GM19023 (cell line): ENCODE results near the gene PHLPP1.

Experiments
- ATAC-seq: cut with Tn5 transposase; IDR thresholded peaks from one replicate; pipeline ENCODE4 v1.9.1; 2021; ENCODE audit warnings: mild to moderate bottlenecking, moderate library complexity; ENCODE audit not compliant: unreplicated experiment

PHLPP1 gene

GRCh38 chr18:62999392-62999791 lies 284.1 kb downstream of the PHLPP1 start:
- ATAC-seq = no peak

- no peak for ATAC-seq
Observed at GRCh38 chr18:62999921-63000320, 284.6 kb downstream of the PHLPP1 start.

GRCh38 chr18:63000839-63001238 lies 285.5 kb downstream of the PHLPP1 start:
- no peak for ATAC-seq

GRCh38 chr18:63001861-63002260 lies 286.5 kb downstream of the PHLPP1 start:
- ATAC-seq = no peak

- ATAC-seq = no peak
Observed at GRCh38 chr18:63002305-63002704, 287.0 kb downstream of the PHLPP1 start.

GRCh38 chr18:63002803-63003445 lies 287.6 kb downstream of the PHLPP1 start:
- no peak for ATAC-seq

GRCh38 chr18:63003899-63004298 lies 288.6 kb downstream of the PHLPP1 start:
- ATAC-seq = no peak

GRCh38 chr18:63004466-63005089 lies 289.2 kb downstream of the PHLPP1 start:
- no peak for ATAC-seq

- ATAC-seq = no peak
Observed at GRCh38 chr18:63005306-63005705, 290.0 kb downstream of the PHLPP1 start.

GRCh38 chr18:63007231-63007630 lies 291.9 kb downstream of the PHLPP1 start:
- ATAC-seq = no peak

- no peak for ATAC-seq
Observed at GRCh38 chr18:63016270-63016669, 300.9 kb downstream of the PHLPP1 start.

GRCh38 chr18:63017076-63017475 lies 301.7 kb downstream of the PHLPP1 start:
- no peak for ATAC-seq

- no peak for ATAC-seq
Observed at GRCh38 chr18:63017977-63018376, 302.6 kb downstream of the PHLPP1 start.

- no peak for ATAC-seq
Observed at GRCh38 chr18:63022429-63023022, 307.2 kb downstream of the PHLPP1 start.

GRCh38 chr18:63025251-63026090 lies 310.1 kb downstream of the PHLPP1 start:
- no peak for ATAC-seq

- no peak for ATAC-seq
Observed at GRCh38 chr18:63028380-63028779, 313.0 kb downstream of the PHLPP1 start.
